GM23248 (cell line): Measurements from ENCODE around the gene RPH3AL.

Experiments used
- EZH2 ChIP-seq: fragments of 200-600 bp; sonication (generic); IDR thresholded peaks from 2 replicates; pipeline ENCODE4 v1.6.1; 2018; ENCODE audit warnings: antibody characterized with exemption, mild to moderate bottlenecking; ENCODE audit not compliant: insufficient read depth, poor library complexity, severe bottlenecking
- EZH2phosphoT487 ChIP-seq: fragments of 200-600 bp; sonication (generic); IDR thresholded peaks from 2 replicates; pipeline ENCODE4 v1.6.1; 2018; ENCODE audit warnings: antibody characterized with exemption, moderate library complexity, mild to moderate bottlenecking, low read depth; ENCODE audit not compliant: insufficient read depth

GRCh38 chr17:251531-251930, 101.1 kb downstream of the RPH3AL start:
- TF ChIP-seq EZH2phosphoT487 (no peak), EZH2 (no peak)
